NCI-H748 (cell line): Measurements from ENCODE around the gene C22orf39.

Source experiments
- DNase-seq: peaks from one replicate; lab custom pipeline; 2025; ENCODE audit not compliant: unreplicated experiment; lab: John Stamatoyannopoulos, UW

The C22orf39 gene

DNA sequence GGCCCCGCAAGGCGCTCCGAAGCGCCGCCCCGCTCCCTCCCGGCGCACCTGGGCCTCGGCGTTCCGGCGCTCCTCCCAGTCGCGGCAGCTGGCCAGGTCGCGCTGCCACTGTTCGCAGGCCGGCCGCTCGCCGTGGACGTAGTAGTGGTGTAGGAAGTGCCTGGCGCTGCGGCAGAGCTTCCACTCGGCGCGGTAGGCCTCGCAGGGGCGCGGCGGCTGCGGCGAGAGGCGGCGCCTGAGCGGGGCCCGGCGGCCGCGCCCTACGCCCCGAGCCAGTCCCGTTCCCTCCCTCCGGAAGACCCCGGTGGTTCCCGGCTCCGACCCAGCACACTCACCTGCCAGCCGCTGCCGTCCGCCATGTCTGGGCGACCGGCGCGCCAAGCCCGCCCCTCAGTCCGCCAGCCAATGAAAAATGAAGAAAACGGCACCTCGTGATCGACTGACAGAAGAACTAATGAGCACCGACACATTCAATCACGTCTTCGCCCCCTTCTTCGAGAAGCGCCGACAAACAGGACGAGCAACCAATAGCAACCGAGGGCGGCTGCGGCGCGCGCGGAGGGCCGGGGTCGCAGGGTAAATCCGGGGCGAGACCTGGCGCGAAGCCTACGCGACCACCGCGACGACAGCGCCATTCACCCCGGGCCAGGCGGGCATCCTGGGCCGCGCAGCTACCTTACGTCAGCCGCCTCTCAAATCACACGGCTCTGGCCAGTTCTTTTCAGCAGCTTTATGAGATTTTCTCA, at the start of gene C22orf39:
TSS of gene C22orf39 (minus strand) at position 382 of the 746 bp plus-strand sequence. CDS start at position 359, 23 bp downstream.
- peak; percentile 97 for DNase-seq

DNA sequence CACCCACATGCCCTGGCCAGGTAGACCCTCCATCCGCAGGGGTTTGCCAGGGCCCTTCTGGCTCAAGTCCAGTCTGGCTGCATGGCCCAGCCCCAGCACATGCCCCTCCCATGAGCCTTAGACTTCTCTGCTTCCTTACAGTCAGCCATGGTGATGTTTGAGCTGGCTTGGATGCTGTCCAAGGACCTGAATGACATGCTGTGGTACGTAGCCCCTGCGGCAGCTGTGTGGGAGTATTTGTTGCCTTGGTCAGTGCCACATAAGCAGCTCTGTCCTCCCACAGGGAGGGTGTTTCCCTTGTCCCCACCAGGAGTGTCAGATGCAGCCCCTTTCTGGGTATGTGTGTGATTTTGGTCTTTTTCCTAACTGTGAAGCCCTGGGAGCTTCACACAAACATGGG, 49.7 kb upstream of the C22orf39 start:
- no peak for DNase-seq

DNA sequence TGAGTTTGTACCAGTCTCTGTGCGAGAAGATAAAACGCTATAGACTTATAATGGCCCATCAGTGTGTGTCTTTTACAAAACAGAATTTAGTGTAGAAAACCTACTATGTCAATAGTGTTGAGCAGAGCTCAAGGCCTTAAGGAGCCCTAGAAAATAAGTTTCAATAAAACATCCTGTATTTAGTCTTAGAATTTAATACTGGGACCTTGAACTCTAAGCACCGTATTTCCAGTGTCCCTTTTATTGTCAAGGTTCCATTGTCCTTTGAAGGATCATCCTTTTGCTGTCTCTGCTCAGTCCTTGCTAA, 48.8 kb upstream of the C22orf39 start:
- DNase-seq, result no peak

DNA sequence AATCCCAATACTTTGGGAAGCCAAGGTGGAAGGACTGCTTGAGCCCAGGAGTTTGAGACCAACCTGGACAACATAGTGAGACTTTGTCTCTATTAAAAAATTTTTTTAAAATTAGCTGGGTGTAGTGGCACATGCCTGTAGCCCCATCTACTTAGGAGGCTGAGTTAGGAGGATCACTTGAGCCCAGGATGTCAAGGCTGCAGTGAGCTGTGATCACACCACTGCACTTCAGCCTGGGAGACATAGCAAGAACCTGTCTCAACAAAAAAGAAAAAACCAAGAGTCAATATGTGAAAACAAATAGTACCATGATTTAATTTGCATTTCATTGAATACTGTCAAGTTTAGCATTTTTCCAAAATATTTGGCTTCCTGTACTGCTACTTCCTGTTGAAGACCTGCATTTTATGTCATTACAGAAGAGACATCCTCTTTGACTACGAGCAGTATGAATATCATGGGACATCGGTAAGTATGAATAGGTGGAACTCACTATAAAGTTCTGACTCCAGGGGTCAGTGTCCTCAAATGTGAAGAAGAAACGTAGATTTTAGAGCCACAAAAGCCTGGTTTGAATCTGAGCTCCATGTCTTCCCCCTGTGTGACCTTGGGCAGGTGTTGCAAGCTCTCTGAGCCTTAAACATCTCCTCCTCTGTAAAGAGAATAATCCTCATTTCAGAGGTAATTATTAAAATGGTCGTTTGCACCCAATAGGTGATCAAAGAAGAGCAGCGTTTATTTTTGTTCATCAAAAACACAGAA, 48.2 kb upstream of the C22orf39 start:
- no peak for DNase-seq

- no peak for DNase-seq
These were observed 47.2 kb upstream of the C22orf39 start for GRCh38 chr22:19494676-19495173.

DNA sequence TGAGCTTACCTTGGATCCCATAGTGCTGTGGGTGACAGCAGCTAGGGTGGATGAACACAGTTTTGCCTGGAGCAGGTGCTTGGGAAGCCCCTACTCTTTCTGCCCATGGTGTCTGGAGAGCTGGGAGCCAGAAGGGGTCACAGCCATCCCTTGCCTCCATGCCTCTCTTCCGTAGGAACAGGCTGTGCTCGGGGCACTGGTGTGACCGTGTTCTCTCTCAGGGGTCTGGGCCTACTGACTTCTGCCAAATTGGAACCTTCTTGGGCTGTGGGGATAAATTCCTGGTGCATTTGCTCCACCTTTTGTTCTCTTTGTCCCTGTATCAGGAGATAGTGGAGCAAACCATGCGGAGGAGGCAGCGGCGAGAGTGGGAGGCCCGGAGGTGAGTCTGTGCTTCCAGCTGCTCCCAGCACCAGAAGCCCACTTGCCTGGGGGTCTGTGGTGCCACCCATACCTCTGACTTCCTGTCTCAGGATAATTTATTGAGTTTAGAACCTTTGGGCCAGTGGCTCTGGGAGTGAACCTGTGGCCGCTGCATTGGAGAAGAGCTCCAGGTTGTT, 46.6 kb upstream of the C22orf39 start:
- DNase-seq, result no peak

- no peak for DNase-seq
These were observed 45.1 kb upstream of the C22orf39 start for GRCh38 chr22:19492504-19493174.

- DNase-seq, result no peak
These were observed 43.2 kb upstream of the C22orf39 start for GRCh38 chr22:19490628-19491230.

- no peak for DNase-seq
These were observed 41.7 kb upstream of the C22orf39 start for GRCh38 chr22:19488884-19489843.

DNA sequence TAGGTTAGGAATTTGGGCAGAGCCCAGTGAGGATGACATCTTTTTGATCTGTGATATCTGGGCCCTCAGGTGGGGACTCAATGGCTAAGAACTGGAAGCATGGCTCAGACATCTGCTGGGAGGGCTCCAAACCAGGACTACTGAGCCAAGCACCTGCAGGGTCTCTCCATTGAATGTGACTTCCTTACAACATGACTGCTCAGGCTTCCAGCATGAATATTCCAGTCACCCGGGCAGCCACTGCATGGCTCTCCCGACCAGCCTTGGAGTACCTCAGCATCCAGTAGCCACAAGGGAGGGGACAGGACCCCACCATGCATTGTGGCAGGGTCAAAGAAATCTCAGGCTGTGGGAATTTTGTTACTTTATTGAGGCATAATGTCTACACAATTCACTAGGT, 40.8 kb upstream of the C22orf39 start:
- no peak for DNase-seq

GRCh38 chr22:19483481-19484244, 36.2 kb upstream of the C22orf39 start:
- no peak for DNase-seq

GRCh38 chr22:19482297-19482696, 34.8 kb upstream of the C22orf39 start:
- DNase-seq, result no peak

DNA sequence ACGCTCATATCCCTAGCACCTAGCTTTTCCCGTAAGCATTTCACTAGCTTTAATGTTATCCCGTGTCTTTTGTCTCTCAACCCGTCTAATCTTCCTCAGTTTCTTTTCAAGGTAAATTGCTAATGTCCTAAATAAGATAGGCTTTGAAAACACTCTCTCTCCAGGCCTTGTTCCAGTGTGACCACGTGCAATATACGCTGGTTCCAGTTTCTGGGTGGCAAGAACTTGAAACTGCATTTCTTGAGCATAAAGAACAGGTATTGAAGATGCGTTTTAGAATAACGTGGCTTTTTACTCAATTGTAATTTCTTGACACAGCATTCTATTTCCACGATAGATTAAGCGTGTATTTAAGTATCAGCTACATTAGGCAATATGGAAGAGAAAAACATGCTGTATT, 33.3 kb upstream of the C22orf39 start:
- DNase-seq, result no peak

DNA sequence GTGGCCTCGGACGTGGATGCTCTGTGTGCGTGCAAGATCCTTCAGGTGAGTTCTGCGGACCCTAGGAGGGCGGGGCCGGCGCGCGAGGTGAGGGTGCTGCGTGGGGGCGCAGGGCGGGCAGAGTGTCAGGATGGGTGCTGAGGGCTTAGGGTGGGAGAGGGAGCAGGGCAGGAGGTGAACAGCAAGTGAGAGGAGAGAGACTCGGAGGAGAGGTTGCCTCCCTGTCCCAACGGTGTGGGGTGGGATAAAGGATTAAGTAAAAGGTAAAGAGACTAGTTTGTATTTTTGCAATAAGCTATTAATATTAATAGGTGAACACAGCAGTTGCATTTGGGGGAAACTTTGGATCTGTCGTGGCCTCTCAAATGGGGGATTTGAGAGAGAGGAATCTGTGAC, 32.7 kb upstream of the C22orf39 start:
- peak; percentile 53 for DNase-seq

- peak; percentile 99 for DNase-seq
These were observed 32.1 kb upstream of the C22orf39 start, which contains the start of gene CDC45 for GRCh38 chr22:19479355-19480172. Gene CDC45, plus strand, starts transcription at chr22:19479920. Its CDS starts 49 bp downstream, at chr22:19479969.

GRCh38 chr22:19478901-19479354, 31.4 kb upstream of the C22orf39 start, which contains the start of gene UFD1:
Gene UFD1, minus strand, starts transcription at chr22:19479193. Its CDS starts 108 bp downstream, at chr22:19479085.
- DNase-seq, result peak; percentile 86

- peak; percentile 45 for DNase-seq
These were observed 30.8 kb upstream of the C22orf39 start for GRCh38 chr22:19478045-19478900.
